Right atrium auricular region (tissue), 2 donors: ENCODE measurements around the gene PCSK9. TPM values are rescaled to one million over a fixed set of nuclear protein-coding genes. Genes with fewer than 3 reads are reported as not detected.

Experiments
- DNase-seq: peaks from one replicate; pipeline ENCODE4 v3.0.0-alpha.2; 2019; ENCODE audit warnings: low spot score
- H3K27ac ChIP-seq, 2 donors: fragments of 200-600 bp; sonication (generic); 1 replicate in 1 of 2; 2 replicates in 1 of 2; pipeline ENCODE4 v1.5.1; 2016 to 2019
- H3K27me3 ChIP-seq, 2 donors: fragments of 200-600 bp; sonication (generic); one replicate each; pipeline versions ENCODE4 v1.5.1 to v1.6.0; 2017 to 2019
- H3K36me3 ChIP-seq: fragments of 200-600 bp; sonication (generic); one replicate; pipeline ENCODE4 v1.5.1; 2016
- H3K4me1 ChIP-seq, 2 donors: fragments of 200-600 bp; sonication (generic); one replicate each; pipeline versions ENCODE4 v1.5.1 to v1.6.0; 2017 to 2019
- H3K4me3 ChIP-seq, 2 donors: fragments of 200-600 bp; sonication (generic); 1 replicate in 1 of 2; 2 replicates in 1 of 2; pipeline ENCODE4 v1.5.1; 2017 to 2019; ENCODE audit warnings: mild to moderate bottlenecking in 1 of 2, moderate library complexity in 1 of 2
- H3K9me3 ChIP-seq, 2 donors: fragments of 200-600 bp; sonication (generic); one replicate each; pipeline ENCODE4 v1.5.1; 2019
- CTCF ChIP-seq, 2 donors: fragments of 200-600 bp; sonication (generic); IDR thresholded peaks; one replicate each; pipeline ENCODE4 v1.5.1; 2019; ENCODE audit warnings: antibody characterized with exemption in 2 of 2
- total RNA-seq, 2 donors: library from RNA; depleted of rRNA; stranded (reverse); fragments of >200 nt; gene quantifications; one replicate each; pipeline ENCODE4 v1.1.0, GENCODE V29; 2016

PCSK9 gene
- total RNA-seq, 2 donors from 2014 or later: 0.47 TPM; not detected in 1

GRCh38 chr1:55041613-55042012, 2.3 kb downstream of the PCSK9 start:
- Histone ChIP-seq H3K9me3 (no peaks in the 10 kb centered on the region), H3K4me3 (no peak overlapping the region), H3K27ac (no peak overlapping the region), H3K4me1 (peaks cover 0 to 11% of the 10 kb centered on the region in 2 donors), H3K27me3 (no peaks in the 10 kb centered on the region), H3K36me3 (no peaks in the 10 kb centered on the region)
- no peak for TF ChIP-seq CTCF (IDR thresholded peaks at IDR 0.05)
- no peak for DNase-seq

- no peak for TF ChIP-seq CTCF (IDR thresholded peaks at IDR 0.05)
- Histone ChIP-seq H3K27ac (no peak overlapping the region), H3K36me3 (no peaks in the 10 kb centered on the region), H3K27me3 (no peaks in the 10 kb centered on the region), H3K4me1 (peaks cover 0 to 11% of the 10 kb centered on the region in 2 donors), H3K4me3 (no peak overlapping the region), H3K9me3 (no peaks in the 10 kb centered on the region)
- no peak for DNase-seq
These were observed 3.7 kb downstream of the PCSK9 start for GRCh38 chr1:55043011-55043410.

- H3K4me3 ChIP-seq: no peak overlapping the region
- peaks cover 0 to 11% of the 10 kb centered on the region in 2 donors for H3K4me1 ChIP-seq
- no peaks in the 10 kb centered on the region for H3K36me3 ChIP-seq
- TF ChIP-seq CTCF (IDR thresholded peaks at IDR 0.05): no peak
- DNase-seq: no peak
- H3K27me3 ChIP-seq: no peaks in the 10 kb centered on the region
- H3K27ac ChIP-seq: no peak overlapping the region
- H3K9me3 ChIP-seq: no peaks in the 10 kb centered on the region
These were observed 4.4 kb downstream of the PCSK9 start for GRCh38 chr1:55043726-55044125.

GRCh38 chr1:55044617-55045397, 5.5 kb downstream of the PCSK9 start:
- Histone ChIP-seq H3K27ac (no peak overlapping the region), H3K27me3 (no peaks in the 10 kb centered on the region), H3K4me3 (no peak overlapping the region), H3K36me3 (no peaks in the 10 kb centered on the region), H3K9me3 (no peaks in the 10 kb centered on the region), H3K4me1 (peaks cover 0 to 12% of the 10 kb centered on the region in 2 donors)
- DNase-seq: no peak
- no peak for TF ChIP-seq CTCF (IDR thresholded peaks at IDR 0.05)

- H3K9me3 ChIP-seq: no peaks in the 10 kb centered on the region
- TF ChIP-seq CTCF (IDR thresholded peaks at IDR 0.05): no peak
- no peak for DNase-seq
- peaks cover 0 to 14% of the 10 kb centered on the region in 2 donors for H3K4me1 ChIP-seq
- no peak overlapping the region for H3K27ac ChIP-seq
- no peak overlapping the region for H3K4me3 ChIP-seq
- H3K27me3 ChIP-seq: no peaks in the 10 kb centered on the region
- no peaks in the 10 kb centered on the region for H3K36me3 ChIP-seq
These were observed 6.1 kb downstream of the PCSK9 start for GRCh38 chr1:55045430-55045829.

- no peaks in the 10 kb centered on the region for H3K36me3 ChIP-seq
- H3K27me3 ChIP-seq: no peaks in the 10 kb centered on the region
- H3K9me3 ChIP-seq: no peaks in the 10 kb centered on the region
- peaks cover 0 to 14% of the 10 kb centered on the region in 2 donors for H3K4me1 ChIP-seq
- no peak for TF ChIP-seq CTCF (IDR thresholded peaks at IDR 0.05)
- no peak overlapping the region for H3K27ac ChIP-seq
- no peak overlapping the region for H3K4me3 ChIP-seq
- DNase-seq: no peak
These were observed 7.5 kb downstream of the PCSK9 start for GRCh38 chr1:55046871-55047270.
